Stimulated activated CD8-positive, alpha-beta memory T cell treated with anti-CD3 and anti-CD28 coated beads, Interleukin-12 subunit alpha, Interleukin-12 subunit beta, amount 100 ng/mL, for 24 hours (primary cell): ENCODE data around the gene HNF1B.
"Not testable (repeated sequence)": the region's sequence is repeated elsewhere in the genome, so short reads cannot be mapped to it uniquely, and the experiment has no call there.

Source experiments
- DNase-seq: peaks from one replicate; pipeline ENCODE4 v3.0.0-alpha.2; 2020; ENCODE audit errors: extremely low read depth

Gene HNF1B, protein sequence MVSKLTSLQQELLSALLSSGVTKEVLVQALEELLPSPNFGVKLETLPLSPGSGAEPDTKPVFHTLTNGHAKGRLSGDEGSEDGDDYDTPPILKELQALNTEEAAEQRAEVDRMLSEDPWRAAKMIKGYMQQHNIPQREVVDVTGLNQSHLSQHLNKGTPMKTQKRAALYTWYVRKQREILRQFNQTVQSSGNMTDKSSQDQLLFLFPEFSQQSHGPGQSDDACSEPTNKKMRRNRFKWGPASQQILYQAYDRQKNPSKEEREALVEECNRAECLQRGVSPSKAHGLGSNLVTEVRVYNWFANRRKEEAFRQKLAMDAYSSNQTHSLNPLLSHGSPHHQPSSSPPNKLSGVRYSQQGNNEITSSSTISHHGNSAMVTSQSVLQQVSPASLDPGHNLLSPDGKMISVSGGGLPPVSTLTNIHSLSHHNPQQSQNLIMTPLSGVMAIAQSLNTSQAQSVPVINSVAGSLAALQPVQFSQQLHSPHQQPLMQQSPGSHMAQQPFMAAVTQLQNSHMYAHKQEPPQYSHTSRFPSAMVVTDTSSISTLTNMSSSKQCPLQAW

DNA sequence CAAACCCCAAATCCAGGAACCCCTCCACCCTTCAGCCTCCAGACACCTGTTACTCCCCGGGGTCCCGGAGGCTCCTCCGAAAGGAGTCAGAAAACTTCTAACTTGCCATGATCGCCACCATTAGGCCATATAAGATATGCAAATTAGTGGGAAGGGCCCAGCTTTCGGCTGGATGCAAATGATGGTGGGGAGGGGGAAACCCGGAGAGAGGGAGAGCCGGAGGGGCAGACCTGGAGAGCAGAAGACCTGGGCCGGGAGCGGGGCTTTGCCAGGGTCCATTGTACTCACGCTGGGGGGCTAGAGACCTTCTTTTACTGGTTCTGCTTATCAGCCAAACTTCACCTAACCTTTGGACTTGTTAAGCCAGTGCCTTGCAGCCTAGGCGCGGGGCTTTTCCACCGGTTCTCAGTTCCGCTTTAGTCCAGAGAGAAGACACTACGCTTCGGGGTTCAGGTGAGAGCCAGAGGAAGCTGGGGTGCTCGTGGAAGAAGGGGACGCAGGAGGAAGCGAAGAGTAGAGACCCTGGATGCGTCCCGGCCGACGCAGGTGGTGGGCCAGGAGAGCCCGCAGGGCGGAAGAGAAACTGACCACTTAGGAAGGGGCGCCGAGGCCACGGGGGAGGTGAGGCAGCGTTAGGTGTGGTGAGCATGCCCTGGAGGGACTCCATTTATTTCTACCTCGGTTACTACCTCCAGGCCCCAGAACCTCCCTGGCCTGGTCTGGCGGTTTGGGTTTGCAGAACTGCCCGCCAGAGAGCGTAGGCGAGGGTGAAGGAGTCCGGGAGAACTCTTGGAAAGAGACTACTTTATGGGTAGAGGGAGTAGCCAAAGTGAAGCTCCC lies at the start of gene HNF1B:
Gene HNF1B, minus strand, starts transcription at position 99 of the 840 bp plus-strand sequence. CDS start 175 bp downstream, outside the sequence.
- DNase-seq: no peak

DNA sequence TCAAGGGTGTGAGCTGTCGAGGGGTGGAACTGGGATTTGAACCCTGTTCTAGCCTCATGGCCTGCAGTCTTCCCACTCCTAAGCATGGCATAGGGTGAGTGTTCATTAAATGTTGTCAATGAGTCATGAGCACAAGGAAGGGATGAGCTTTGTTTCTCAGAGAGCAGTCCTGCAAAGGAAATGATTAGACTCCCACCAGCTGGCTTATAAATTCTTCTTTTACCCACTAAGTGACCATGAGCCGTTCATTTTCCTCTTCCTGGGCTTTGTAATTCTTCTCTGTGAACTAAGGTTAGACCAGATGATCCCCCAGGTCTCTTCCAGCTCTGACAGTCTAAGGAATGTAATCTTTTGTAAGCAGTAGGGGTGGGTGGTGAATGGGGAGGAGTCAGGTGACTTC lies 47.9 kb upstream of the HNF1B start:
- no peak for DNase-seq

DNA sequence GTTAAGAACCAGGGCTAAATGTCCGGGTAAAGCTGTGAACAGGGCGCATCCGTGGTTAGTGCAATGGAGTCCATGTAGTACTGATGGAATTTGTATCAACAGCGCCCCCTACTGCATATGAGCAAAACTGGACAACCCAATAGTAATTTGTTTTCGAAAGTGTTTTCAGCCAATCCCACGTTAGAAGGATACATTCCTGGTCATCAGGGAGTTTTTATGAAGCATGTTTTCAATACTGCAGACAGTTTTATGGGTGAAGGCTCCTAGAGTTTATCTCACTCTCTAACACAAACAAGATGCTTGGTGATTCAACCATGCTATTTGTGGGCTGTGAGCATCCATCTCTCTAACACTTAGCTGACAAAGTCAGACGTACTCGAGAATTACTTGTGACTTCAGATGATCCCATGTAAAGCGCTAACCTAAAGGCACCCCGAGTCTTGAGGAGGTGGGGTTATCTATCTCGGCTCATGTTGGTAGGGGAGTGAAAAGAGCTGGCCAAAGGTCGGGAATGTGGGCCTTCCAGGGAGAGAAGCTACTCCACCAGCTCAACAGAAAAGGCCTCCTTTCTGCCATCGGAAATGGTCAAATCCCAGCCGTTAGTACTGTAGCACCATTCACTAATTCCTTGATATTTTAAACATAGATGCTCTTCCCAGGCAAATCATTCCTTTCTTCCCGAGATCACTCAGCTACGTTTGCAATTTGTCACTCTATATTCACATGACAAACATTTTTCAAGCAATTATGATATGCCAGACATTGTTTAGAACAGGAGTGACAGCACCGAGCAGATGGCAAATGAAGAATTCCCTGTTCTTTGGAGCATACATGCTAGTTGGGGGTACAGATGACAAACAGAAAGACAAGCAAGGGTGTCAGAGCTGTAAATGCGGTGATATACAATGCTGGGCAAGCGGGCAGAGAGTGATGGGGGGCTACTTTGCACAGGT lies 46.9 kb upstream of the HNF1B start:
- DNase-seq: no peak

DNA sequence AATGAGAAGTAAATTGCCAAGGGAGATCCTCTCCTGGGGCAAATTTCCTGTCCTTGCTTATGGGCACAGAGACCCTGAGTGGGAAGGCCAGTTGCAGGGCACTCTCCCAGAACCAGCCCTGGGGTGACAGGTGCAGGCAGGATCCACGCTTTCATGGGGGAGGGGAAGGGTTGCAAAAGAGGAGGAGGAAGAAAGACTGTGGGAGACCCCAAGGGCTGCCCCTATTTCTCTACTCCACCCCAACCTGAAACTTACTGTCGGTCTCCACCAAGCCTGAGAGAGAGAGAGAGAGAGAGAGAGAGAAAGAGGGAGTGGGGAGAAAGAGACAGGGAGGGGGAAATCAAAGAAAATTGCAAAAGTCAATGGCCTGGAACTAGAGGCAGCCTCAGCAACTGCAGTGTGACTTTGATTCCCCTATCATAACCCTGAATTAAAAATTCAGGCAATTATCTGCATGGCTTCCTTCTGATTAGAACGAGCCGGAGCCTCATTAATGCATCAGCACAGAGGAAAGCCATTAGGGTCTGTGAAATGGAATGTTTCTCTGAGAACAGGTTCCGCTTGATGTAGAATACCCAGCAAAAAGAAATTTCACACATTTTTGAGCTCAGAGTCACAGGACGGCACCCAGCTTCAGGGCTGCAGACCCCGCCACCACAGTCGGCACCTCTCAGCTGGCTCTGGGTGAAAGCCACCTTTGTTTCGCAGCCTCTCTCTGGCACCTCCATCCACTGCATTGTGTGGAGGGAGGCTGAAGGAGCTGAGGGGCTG lies 45.1 kb upstream of the HNF1B start:
- DNase-seq: no peak

DNA sequence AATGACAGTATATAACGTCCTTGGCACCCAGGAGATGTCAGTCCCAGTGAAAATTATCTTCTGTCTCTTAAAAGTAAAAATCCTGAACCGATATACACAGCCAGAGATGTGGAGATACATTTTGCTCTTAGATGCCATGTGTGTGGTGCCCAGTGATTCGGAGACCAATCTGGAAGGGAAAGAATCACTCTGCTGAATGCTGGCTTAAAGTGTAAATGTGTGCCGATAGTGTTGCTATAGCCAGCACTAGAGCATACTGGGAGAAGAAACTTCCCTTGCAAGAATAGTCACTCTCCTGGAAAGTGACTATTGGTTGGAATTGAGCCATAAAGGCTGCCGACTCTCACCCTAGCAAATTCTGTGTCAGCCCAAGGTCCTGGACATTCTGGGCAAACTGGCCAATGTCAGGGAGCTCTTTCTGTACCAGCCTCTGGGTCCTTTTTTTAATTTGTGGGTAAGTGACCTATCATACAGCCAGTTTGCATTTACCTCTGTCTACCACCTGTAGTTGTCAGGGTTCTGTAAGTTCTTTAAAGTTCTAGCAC lies 44.2 kb upstream of the HNF1B start:
- no peak for DNase-seq

DNA sequence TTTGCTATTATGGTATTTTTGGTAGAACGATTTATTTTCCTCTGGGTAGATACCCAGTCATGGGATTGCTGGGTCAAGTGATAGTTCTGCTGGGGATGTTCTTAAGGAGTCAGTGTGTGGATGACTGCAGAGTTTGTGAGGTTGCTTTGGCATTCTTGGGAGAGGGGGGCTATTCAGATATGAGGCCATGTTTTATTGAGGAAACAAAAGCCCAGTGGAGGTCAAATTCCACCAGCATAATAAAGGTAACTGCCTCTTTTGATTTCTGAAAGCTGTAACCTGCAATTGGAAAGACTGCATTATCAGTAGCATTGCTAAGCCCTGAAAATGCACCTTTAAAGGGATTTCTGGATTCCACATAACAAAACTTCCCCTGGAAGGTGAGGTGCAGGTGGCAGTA lies 43.7 kb upstream of the HNF1B start:
- DNase-seq: no peak

DNA sequence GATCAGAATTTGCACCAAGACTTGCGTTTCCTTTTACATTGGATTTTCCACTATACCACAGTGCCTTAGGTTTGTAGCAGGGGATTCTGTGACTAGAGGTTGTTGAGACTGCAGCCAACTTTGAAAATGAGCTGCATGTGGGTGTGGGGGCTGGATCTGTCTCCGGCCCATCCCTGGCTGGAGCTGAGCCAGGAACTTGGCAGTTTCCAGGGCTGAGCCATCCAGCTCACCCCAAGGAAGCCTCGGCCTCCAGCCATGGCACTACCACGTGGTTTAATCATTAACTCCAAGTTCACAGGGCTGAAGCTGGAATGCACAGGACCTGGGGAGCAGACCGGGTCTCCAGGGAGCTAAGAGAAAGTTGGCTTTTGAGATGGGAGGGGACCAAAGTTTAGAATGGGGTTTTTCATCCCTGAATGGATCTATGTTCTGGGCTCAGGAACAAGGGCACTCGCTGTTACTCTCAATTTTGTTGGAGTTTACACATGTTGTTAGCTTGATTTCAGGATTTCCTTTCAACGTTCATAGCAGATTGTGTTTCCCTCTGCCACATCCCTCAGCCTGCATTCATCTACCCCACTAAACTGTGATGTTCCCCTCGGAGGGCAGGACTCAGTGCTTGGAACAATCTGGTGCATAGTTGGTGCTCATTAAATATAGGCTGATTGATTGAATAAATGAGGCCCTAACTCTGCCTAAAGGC lies 42.3 kb upstream of the HNF1B start:
- no peak for DNase-seq

DNA sequence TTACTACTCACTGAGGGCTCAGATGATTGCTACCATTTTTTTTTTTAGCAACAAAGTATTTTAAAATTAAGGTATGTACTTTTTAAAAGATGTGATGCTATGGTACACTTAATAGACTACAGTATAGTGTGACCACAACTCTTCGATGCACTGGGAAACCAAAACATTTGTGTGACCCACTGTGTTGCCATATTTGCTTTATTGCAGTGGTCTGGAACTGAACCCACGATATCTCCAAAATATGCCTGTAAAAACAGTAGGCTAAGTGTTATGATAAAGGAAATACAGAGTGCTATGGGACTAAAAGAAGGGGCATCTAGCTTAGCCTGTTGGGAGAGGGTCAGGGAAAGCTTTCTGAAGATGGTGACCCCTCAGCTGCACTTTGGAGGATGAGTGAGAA lies 41.6 kb upstream of the HNF1B start:
- no peak for DNase-seq

DNA sequence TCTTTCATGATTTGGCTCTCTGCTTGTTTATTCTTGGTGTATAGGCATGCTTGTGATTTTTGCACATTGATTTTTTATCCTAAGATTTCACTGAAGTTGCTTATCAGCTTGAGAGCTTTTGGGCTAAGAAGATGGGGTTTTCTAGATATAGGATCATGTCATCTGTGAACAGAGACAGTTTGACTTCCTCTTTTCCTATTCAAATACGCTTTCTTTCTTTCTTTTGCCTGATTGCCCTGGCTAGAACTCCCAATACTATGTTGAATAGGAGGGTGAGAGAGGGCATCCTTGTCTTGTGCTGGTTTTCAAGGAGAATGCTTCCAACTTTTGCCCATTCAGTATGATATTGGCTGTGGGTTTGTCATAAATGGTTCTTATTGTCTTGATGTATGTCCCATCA lies 37.6 kb upstream of the HNF1B start:
- not testable (repeated sequence) for DNase-seq

DNA sequence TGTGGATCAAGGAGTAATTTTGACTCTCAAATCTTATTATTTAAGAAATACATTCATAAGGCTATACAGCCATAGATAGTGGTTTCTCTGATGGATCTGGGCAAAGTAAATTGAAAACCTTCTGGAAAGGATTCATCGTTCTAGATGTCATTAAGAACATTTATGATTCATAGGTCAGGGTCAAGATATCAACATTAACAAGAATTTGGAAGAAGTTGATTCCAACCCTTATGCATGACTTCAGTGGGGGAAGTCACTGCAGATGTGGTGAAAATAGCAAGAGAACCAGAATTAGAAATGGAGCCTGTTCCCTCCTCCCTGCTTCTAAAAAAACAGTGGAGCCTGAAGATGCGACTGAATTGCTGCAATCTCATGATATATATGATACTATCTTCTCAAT lies 36.6 kb upstream of the HNF1B start:
- no peak for DNase-seq

DNA sequence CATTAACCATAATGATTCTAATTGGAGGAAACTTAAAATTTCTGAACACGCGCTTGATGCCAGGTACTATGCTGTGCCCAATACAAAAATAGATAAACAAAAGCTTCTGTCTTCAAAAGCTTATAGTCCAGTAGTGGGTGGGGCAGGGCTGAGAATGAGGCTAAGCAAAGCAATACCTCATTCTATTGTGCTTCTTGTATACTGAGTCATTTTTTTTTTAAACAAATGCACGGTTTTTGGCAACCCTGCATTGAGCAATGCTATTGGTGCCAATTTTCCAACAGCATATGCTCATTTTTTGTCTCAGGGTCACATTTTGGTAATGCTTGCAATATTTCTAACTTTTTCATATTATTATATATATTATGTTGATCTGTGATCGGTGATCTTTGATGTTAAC lies 34.7 kb upstream of the HNF1B start:
- DNase-seq: no peak

DNA sequence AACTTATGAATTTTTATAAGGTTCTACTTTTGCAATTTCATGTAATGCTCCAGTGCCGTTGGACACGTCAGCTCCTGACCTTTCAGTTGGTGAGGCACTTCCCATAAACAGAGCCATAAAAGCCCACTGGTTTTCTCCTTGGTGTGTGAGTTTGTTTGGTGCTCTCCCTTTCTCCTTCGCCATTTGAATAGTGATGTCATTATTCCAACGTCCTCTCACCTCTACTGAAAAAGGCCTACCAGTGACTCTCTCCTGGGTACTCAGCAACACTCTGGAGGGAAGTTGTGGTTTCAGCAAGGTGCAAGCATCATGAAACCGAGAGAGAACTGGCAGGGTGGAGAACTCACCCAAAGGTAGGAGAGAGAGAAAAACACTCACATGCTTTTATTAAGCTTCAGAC lies 29.6 kb upstream of the HNF1B start:
- DNase-seq: no peak

DNA sequence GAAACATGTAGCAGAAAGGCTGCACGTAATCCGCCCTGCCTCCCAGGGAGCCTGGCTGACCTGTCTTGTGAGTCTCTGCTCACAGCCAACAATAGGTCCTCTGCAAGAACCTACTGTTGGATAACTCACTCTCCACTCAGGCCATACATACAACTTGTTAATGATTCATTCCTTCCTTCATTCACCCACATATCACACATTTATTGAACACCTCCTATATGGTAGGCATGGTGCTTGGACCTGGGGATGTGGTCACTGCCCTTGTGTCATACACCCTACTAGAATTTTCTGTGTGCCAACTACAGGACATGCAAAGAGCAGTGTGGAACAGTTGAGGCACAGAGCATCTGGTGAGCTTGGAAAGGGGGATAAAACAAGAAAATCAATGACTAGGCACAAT lies 28.1 kb upstream of the HNF1B start:
- DNase-seq: no peak

DNA sequence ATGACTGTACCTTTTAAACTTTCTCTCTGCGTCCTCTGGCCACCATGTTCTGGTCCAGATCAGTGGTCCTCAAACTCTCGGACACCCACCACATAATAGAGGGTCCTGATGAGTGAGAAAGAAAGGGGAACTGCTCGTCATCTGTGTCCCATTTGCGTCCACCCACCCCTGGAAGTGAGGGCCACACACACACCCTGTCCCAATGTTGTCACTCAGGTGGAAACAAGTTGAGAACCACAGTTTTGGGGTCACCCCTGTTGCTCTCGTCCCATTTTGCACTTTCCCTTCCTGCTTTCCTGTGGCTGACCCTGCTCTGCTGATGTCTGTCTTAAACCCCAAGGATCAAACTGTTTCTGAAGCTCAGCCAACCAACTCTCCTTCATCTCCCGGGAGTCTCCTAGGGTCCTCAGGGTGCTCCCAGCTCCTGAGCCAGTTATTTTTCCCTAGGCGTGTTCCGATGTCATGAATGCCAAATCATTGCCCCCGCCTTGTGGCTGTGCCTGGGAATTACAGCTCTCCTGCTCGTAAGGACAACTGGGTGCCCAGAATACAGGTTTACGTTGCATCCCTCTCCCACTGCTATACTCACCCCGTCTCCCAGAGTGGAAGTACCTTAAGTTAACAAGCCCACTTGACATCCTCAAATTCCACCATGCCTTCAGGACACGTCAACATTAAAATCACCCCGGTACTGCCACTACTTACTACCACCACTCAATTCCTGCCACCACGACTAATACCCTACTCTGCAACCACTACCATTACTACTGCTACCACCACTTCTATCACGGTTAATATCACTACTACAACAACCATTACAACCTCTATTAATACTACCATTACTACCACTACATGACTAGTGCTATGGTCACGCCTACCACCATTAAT lies 26.0 kb upstream of the HNF1B start:
- no peak for DNase-seq

DNA sequence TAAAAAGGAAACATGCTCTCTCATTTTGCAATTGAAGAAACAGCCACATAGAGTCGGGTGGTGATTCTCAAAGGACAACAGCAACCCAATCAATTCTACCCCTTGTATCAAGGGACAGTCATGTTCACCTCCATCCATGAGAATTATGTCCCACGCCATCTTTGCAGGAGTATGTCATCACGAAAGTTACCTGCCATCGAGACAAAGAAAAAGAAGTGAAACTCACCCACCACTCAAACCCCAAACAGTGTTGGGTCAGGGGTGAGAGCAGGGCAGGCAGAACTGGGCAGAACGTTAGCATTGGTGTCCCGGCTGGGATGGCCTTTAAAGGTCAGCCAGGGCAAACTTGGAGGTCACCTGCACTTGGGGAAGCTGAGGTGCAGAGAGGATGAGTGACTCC lies 24.2 kb upstream of the HNF1B start:
- no peak for DNase-seq

DNA sequence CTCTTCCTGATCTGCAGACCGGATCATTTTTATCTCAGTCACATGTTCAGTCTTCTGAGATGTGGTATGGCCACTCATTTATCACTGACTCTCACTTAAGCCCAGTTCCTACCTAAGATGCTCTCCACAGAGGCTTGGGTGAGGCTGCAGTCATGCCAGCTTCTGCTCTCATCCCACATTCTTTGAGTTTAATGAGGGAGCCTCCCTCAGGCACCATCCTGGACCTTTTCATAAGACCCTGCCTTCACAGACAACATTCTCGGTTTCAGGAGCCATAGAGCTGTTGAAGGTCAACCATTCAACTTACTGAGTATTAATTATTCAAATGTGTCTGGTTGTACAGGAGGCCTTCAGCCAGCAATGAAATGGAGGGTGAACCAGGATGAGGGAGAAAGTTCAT lies 23.6 kb upstream of the HNF1B start:
- no peak for DNase-seq

DNA sequence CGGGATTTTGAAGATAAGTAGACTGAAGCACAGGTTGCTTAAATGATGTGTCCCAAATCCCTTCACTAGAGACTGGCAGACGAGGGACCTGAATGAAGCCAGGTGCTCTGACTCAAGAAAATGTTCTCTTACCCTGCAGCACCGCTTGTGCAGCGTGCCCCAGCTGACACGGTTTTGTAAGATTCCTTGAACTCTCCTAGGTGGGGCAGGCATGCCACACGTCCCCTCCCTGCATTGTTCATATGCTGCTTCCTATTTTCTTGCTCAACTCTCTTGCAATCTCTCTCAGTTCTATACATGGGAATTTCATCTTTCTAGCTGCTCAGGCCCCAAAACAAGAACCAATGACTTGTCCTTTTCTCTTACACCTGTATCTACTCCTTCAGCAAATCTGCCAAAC lies 22.1 kb upstream of the HNF1B start:
- DNase-seq: no peak

DNA sequence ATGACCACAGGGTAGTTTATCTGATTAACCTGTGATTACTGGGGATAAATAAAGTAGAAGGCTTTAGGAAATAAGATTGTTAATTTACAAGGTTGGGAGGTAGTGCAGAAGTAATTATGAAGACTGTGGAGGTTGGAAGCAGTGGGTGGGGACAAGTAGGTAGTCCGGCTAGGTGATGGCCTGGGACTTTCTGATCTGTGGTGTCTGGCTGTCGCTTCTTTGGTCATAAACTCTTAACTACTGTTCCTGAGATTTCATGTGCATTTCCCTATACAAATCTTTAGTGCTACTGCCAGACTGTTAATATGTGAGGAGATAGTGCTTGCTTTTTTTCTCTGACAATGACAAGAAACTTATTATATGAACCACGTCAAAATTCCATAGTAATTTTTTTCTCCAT lies 19.5 kb upstream of the HNF1B start:
- no peak for DNase-seq

DNA sequence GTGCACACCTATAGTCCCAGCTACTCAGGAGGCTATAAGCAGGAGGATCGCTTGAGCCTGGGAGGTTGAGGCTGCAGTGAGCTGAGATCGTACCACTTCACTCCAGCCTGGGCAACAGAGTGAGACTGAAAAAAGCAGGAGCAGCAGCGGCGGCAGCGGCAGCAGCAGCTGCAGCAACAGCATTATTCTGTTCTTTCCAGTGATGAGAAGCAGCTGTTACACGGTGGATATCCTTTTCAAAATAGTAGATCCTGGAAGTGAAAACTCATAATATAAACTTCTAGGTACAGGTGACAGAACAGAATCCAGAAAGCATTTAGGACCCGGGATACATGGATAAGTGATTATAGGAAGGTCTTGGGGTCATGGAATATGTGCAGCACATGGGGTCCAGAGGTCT lies 17.8 kb upstream of the HNF1B start:
- no peak for DNase-seq
